ENCODE data around the gene ENKUR. TPM values are rescaled to one million over a fixed set of nuclear protein-coding genes. Genes with fewer than 3 reads are reported as not detected.

The ENKUR gene
- total and polyA plus RNA-seq, 2 donors from 2014 or later, result 0.41 to 0.73 TPM

GRCh38 chr10:24983130-24983529 is 32.8 kb downstream of the ENKUR start:
- Histone ChIP-seq H3K27me3 (ENCODE audit: control insufficient read depth, insufficient read depth, low read length) (no peaks in the 10 kb centered on the region), H3K4me3 (ENCODE audit: low read length in 3 of 3) (no peak overlapping the region), H3K27ac (ENCODE audit: low read depth in 2 of 2, low read length in 2 of 2) (no peak overlapping the region), H3K9me3 (ENCODE audit: control insufficient read depth in 2 of 3, insufficient read depth in 1 of 3, low read length in 3 of 3) (no peaks in the 10 kb centered on the region), H3K9ac (ENCODE audit: low read length in 3 of 3) (no peak overlapping the region), H3K4me1 (ENCODE audit: control insufficient read depth in 2 of 3, insufficient read depth in 2 of 3, low read depth in 1 of 3, low read length in 3 of 3) (no peaks in the 10 kb centered on the region), H3K36me3 (ENCODE audit: control insufficient read depth in 2 of 3, insufficient read depth in 3 of 3, low read length in 3 of 3) (no peaks in the 10 kb centered on the region)
- intact Hi-C loops (cut with DNase I), result no loop called here
- TF ChIP-seq CTCF (IDR thresholded peaks at IDR 0.05; ENCODE audit: borderline replicate concordance, extremely low read depth, insufficient read depth), result no peak
- DNase-seq (no peak), FAIRE-seq (no peak)

- DNase-seq (no peak), FAIRE-seq (no peak)
- Histone ChIP-seq H3K9me3 (ENCODE audit: control insufficient read depth in 2 of 3, insufficient read depth in 1 of 3, low read length in 3 of 3) (no peaks in the 10 kb centered on the region), H3K36me3 (ENCODE audit: control insufficient read depth in 2 of 3, insufficient read depth in 3 of 3, low read length in 3 of 3) (no peaks in the 10 kb centered on the region), H3K4me1 (ENCODE audit: control insufficient read depth in 2 of 3, insufficient read depth in 2 of 3, low read depth in 1 of 3, low read length in 3 of 3) (no peaks in the 10 kb centered on the region), H3K9ac (ENCODE audit: low read length in 3 of 3) (no peak overlapping the region), H3K27me3 (ENCODE audit: control insufficient read depth, insufficient read depth, low read length) (no peaks in the 10 kb centered on the region), H3K27ac (ENCODE audit: low read depth in 2 of 2, low read length in 2 of 2) (no peak overlapping the region), H3K4me3 (ENCODE audit: low read length in 3 of 3) (no peak overlapping the region)
- TF ChIP-seq CTCF (IDR thresholded peaks at IDR 0.05; ENCODE audit: borderline replicate concordance, extremely low read depth, insufficient read depth), result no peak
- intact Hi-C loops (cut with DNase I), result no loop called here
Measured at GRCh38 chr10:24982319-24983112, 33.4 kb downstream of the ENKUR start.

GRCh38 chr10:24981161-24981710 is 34.7 kb downstream of the ENKUR start:
- FAIRE-seq, result no peak
- Histone ChIP-seq H3K4me1 (ENCODE audit: control insufficient read depth in 2 of 3, insufficient read depth in 2 of 3, low read depth in 1 of 3, low read length in 3 of 3) (no peaks in the 10 kb centered on the region), H3K4me3 (ENCODE audit: low read length in 3 of 3) (no peak overlapping the region), H3K27ac (ENCODE audit: low read depth in 2 of 2, low read length in 2 of 2) (no peak overlapping the region), H3K9me3 (ENCODE audit: control insufficient read depth in 2 of 3, insufficient read depth in 1 of 3, low read length in 3 of 3) (no peaks in the 10 kb centered on the region), H3K27me3 (ENCODE audit: control insufficient read depth, insufficient read depth, low read length) (no peaks in the 10 kb centered on the region), H3K36me3 (ENCODE audit: control insufficient read depth in 2 of 3, insufficient read depth in 3 of 3, low read length in 3 of 3) (no peaks in the 10 kb centered on the region), H3K9ac (ENCODE audit: low read length in 3 of 3) (no peak overlapping the region)
- no peak for TF ChIP-seq CTCF (IDR thresholded peaks at IDR 0.05; ENCODE audit: borderline replicate concordance, extremely low read depth, insufficient read depth)
- DNase-seq, result no peak
- intact Hi-C loops (cut with DNase I), result no loop called here
